GM12874 (cell line): ENCODE measurements around the gene PET117.

Source experiments
- TF ChIP-seq, protein P1 (sequence below): IDR thresholded peaks from 2 replicates; pipeline ENCODE4 v1.5.1; 2011; ENCODE audit warnings: low read depth, mild to moderate bottlenecking, control low read depth, low read length, moderate library complexity; ENCODE audit not compliant: insufficient read depth

PET117 gene

DNA sequence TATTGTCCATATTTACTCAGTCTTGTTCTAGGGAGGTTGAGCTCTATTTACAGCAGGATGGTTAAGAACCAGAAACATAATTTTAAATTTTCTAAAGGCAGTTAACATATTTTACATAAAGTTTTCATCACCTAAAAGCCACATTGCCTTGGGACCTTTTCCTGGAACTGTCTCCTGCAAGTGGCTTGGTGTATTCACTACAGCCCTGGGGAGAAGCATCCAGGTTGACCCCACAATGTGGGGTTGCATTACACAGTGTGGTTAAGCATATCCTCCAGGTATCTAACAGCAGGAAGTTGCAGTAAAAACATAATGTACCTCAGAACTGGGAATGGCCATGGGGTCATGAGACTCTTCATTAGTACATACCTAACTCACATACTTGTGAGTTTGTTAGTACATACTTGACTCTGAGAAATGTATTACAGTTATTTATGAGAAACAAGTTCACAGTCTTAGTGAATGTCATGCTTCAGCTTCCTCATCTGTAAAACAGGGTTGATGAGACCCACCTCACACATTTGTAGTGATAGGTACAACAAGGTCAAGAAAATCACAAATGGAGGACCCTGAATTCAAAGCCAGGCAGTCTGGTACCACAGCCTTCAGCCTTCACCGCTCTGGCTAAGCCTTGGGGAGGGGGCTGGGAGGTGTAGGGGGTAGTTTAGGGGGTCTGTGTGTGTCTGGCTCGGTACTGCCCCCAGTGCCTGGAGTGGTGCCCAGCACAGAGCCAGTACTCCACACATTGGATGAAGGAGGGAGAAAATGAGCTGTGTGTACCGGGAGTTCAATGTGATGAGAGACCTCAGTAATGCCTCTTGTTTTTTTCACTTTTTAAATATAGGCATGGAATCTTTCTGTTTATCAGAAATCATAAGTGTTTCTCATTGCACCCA, 52.9 kb downstream of the PET117 start:
- TF ChIP-seq, protein P1, sequence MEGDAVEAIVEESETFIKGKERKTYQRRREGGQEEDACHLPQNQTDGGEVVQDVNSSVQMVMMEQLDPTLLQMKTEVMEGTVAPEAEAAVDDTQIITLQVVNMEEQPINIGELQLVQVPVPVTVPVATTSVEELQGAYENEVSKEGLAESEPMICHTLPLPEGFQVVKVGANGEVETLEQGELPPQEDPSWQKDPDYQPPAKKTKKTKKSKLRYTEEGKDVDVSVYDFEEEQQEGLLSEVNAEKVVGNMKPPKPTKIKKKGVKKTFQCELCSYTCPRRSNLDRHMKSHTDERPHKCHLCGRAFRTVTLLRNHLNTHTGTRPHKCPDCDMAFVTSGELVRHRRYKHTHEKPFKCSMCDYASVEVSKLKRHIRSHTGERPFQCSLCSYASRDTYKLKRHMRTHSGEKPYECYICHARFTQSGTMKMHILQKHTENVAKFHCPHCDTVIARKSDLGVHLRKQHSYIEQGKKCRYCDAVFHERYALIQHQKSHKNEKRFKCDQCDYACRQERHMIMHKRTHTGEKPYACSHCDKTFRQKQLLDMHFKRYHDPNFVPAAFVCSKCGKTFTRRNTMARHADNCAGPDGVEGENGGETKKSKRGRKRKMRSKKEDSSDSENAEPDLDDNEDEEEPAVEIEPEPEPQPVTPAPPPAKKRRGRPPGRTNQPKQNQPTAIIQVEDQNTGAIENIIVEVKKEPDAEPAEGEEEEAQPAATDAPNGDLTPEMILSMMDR: 0 out of 2 replicates have a peak, but pooled peaks have one; percentile 13

DNA sequence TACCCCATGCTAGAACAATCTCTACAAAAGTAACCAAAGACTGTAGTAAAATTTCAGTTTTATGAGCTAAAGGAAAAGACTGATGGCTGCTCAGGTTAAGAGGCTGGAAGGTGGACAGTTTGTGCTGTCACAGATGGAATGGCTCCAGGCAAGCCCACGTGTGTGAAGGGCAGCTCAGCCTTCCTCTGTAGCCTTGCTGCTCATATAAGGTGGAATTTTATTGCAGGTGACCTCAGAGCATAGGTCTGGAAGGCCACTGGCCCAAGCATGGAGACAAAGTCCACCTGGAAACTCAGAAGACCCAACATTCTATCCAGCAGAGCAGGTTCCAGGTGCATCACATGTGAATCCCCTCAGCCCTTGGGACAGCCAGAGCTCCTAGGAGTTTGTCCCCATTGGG, 53.6 kb downstream of the PET117 start:
- TF ChIP-seq, protein P1: no peak
